HG03354 (cell line): Measurements from ENCODE around the gene CDKN3.
"Not testable (repeated sequence)": the region's sequence is repeated elsewhere in the genome, so short reads cannot be mapped to it uniquely, and the experiment has no call there.

ENCODE experiments used
- ATAC-seq: cut with Tn5 transposase; IDR thresholded peaks from one replicate; pipeline ENCODE4 v1.9.1; 2021; ENCODE audit warnings: mild to moderate bottlenecking; ENCODE audit not compliant: unreplicated experiment, poor library complexity, severe bottlenecking

CDKN3 gene

DNA sequence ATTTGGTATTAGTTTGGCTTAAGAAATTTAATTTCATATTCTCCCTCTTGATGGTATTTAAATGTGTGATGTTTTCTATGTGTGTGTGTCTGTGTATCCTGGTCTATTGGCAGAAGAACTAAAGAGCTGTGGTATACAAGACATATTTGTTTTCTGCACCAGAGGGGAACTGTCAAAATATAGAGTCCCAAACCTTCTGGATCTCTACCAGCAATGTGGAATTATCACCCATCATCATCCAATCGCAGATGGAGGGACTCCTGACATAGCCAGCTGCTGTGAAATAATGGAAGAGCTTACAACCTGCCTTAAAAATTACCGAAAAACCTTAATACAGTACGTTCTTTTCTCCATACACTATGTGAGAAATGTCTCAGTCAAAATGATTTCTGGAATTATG is 14.6 kb downstream of the CDKN3 start:
- no peak for ATAC-seq

DNA sequence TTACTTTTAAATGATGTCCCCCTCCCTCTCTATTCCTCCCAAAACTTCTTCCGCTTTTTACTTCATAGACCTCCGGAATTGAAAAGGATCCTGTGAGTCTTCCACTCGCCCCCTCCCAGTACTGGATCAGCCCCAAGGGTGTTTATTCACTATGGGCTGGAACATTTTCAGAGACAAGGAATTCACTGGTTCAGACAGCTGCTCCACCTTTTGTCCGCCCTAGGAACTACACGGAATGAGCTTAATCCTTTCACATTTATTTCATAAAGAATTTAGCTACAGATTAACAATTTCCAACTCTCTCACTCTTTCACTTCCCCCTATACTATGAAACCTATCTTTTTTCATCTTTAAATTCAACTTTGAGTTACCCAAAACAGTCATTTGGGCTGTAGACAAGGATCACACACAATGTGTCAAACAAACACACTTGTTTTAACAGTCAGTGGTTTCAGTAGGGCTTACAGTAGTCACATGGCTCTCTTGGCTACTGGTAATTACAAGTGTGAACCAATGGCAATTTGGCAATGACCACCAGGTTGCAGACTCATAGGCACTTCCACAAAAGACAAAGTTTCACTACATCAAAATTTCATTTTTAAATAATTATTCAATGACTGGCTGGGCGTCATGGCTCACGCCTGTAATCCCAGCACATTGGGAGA is 23.8 kb downstream of the CDKN3 start:
- peak; percentile 67 for ATAC-seq

DNA sequence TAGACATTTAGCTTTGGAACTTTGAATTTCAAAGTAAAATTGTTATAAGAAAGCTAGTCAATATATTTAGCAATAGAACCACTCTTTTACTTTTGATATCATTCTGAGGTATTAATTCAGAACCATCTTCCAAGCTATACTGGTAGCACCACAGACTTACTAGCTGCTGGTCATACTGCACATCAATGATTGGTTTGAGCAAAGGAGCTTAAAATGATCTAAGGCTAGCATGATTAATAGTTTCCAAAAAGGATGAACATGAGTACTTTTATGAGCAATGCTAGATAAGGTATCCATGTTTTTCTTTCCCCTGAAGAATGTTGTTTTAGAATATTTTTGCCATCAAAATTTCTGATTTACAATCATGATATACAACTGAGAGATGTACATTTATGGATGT is 27.2 kb downstream of the CDKN3 start:
- no peak for ATAC-seq

DNA sequence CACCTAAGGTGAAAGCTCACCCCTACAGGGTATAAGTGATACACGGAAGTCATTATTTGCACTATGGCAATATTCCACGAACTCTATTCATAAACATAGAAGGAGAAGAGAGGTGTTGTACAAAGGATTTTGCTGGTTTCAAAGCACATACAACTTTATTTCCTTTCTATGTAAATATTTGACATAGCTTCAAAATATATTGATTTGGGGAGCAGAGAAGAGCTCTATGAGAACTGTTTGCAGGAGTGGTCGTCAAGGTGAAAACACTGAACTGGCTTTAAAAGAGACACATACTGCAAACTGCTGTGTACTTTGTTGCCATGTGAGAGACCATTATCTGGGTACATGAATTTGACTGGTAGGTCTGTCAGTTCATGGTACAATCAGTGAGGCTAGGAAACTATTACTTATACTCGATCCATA is 27.7 kb downstream of the CDKN3 start:
- ATAC-seq, result no peak

DNA sequence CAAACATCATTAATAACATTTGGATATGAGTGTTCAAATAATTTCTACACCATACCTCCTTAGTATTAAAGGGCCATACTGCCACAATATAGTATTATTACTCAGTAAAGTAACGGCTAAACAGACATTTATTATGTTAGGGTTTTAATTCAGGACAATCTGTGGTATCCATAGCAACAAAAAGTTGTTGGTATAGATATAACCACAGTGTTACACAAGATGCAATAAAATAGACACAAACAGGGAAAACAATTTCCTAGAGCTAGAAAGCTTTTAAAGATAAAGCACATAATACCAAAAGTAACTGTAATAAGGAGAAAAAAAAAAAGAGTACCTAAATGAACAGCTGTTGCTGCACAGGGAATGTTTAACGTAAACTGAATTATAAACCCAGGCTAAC is 28.3 kb downstream of the CDKN3 start:
- ATAC-seq, result no peak

DNA sequence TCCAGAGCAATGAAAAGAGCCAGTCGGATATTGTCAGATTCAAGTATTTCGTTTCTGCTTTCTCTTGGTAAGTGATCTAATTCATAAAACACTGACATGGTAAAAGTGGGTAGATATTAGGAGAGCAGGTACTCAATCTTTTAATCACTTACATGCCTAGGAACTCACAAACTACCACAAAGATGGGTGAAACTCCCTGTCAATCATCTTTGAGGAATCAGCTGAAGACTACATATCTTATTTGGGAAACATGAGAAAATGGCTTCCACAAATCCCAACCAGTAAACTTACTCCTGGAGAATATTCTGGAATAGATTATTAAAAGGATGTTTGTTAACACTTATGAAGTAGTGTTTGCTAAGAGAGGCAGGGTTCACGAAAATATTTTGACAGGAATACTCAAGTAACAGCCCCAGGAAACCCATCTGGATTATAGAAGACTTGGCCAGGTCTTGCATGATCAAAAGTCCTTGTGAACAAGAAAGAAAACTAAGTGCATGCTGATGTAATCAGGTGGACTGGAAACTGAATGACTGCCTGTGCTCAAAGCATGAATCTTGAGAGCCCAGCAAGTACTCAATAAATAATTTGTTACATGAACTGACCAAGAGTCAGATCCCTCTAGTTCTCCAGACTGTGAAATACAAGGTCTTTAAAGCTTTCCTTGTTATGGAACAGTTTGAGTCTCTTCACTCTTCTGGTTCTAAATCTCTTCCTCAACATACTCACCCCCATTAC is 28.9 kb downstream of the CDKN3 start:
- no peak for ATAC-seq

DNA sequence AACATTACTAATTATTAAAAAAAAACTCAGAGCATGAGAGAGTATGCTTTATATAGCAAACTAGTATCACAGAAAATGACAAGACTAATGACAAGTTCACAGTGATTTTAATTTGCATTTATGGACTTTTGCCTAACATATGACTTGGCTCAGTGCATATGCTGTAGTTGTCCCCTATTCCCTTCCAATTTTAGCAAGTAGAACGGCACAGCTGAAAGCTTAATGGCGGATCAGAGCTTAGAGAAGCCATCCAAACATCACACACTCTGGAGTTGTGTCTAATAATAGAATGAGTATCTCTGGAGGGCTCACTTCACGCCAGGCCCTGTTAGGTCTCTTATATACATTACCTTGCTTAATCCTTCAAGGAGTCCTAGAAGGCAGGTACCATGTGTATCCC is 31.1 kb downstream of the CDKN3 start:
- no peak for ATAC-seq

DNA sequence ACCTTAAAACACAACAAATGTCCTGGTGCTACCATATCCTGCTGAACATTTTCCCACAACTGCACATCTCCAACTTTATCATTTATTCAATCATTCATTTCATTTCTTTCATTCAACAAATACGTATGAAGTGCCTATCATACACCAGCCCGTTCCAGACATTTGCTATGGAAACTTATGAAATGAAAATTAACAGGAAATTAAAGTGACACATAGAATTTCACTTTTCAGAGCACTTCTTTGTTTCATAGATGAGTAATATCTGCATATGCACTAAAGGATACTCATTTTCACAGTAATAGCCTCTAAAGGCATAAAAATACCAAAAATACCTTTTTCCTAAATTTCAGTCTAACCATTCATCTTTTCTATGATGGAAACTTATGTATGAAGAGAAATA is 31.7 kb downstream of the CDKN3 start:
- ATAC-seq, result no peak

DNA sequence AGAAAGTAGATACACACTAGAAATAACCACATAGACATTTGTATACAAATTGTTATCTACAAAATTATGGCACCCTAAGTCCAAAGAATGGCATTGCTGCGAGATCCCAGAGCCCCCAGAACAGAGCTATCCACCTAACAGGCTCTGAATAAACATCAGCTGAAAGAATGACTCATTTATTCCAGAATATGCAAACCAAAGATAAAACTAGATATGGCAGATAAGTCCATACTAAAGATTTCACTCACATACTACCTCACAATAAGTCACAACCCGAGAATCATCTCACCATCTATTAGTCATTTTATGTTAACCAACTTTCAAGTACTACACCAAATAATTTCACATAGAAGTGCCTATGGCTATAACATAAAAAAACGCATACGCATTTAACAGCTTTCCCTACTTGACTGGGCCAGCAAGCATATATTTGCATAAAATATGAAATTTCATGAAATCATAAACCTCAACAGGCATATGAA is 38.7 kb downstream of the CDKN3 start:
- peak; percentile 85 for ATAC-seq

DNA sequence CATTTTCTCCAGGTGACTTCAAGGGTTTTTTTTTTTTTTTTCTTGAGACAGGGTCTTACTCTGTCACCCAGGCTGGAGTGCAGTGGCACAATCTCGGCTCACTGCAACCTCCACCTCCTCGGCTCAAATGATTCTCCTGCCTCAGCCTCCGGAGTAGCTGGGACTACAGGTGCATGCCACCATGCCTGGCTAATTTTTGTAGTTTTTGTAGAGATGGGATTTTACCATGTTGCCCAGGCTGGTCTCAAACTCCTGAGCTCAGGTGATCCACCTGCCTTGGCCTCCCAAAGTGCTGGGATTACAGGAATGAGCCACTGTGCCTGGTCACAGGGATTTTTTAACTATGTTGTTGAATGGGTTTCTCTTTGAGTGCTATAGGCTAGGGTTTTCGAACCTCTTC is 41.1 kb downstream of the CDKN3 start:
- ATAC-seq, result not testable (repeated sequence)

DNA sequence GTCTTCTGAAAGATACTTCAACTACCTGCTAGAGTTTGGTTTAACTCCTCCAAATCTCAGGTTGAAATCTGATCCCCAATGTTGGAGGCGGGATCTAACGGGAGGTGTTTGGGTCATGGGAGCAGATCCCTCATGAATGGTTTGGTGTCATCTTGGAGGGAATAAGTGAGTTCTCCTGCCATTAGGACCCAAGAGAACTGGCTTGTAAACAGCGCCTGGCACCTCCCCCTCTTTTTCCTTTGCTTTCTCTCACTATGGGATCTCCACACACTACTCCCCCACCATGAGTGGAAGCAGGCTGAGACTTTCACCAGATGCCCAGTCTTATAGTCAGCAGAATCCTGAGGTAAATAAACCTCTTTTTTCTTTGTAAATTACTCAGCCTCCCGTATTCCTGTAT is 41.9 kb downstream of the CDKN3 start:
- ATAC-seq, result no peak

DNA sequence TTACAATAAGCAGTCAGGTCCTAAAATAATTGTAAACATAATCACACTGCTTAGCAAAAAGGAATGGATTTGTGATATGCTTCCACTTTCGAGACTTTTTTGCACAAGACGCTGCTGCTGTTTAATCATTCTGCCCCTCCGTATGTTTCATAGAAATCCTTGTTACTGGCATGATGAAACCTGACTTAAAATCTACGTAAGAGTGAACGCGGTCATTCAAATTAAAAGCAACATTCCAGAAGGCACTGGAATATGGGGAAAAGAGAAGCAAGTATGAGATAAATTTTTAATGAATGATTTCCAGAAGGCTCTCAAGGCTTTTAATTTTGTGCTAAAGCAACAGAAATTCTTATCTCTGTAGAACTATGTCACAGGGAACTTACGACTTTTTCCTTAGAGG is 43.2 kb downstream of the CDKN3 start:
- ATAC-seq, result no peak

DNA sequence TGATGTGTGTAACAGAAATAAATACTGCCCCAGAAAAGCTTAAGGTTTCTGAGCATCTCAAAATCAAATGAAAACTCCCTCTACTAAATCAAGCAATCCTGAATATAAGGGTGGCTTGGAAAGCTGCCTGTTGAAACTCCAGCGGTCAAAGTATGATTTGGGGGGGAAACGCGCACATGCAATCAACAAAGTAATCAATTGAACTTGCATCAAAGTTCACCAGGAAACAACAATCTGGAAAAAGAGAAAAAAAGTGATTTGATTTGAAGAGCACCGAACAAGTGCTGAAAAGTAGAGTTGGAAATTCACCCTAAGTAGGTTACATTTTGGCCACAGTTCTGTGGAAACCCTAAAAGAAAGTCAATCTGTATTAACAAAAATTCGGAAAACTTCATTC is 43.7 kb downstream of the CDKN3 start:
- no peak for ATAC-seq

DNA sequence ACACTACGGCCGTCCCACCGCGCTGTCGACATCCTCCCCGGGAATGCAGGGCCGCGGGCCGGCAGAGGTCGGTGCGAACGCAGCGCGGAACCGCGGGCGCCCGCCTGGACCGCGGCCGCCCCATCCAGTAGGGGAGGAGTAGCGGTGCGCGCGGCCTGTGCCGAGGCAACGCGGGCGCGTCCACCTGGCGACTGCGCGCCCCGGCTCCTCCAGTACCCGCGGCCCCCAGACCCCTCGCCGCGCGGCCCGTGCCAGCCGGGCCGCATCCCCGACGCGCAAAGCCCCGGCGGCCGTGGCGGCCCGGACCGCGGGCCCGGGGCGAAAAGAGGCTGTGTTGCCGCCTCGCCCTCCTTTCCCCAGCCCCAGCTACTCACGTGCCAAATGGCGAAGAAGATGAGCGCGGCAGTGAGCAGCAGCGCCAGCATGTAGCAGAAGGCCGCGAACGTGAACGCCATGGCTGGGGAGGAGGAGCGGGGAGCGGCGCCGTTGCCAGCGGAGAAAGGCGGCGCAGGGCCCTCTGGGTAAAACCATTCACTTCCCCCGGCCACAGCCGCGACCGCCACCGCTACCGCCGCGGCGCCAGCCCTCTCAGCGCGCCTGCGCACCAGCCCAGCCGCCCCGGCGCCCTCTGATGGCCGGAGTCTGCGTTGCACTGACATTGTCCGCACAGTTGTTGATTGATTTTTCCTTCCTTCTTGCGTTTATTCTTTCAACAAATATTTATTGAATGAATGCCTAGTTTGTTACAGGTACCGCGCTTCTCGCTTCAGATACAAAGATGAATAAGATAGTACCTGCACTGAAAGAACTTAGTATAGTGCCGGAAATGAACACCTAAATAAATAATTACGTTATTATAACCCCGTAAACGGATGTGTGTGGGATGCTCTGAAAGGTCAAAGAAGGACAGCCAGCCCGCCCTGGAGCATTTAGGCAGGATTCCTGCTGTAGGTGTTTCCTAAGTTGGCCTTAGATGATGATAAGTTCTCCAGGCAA is 44.4 kb downstream of the CDKN3 start, which contains the start of gene CNIH1:
Gene CNIH1 (minus strand): TSS at position 502 of the 996 bp plus-strand sequence. CDS start 47 bp downstream, at position 455.
- ATAC-seq, result peak; percentile 97

DNA sequence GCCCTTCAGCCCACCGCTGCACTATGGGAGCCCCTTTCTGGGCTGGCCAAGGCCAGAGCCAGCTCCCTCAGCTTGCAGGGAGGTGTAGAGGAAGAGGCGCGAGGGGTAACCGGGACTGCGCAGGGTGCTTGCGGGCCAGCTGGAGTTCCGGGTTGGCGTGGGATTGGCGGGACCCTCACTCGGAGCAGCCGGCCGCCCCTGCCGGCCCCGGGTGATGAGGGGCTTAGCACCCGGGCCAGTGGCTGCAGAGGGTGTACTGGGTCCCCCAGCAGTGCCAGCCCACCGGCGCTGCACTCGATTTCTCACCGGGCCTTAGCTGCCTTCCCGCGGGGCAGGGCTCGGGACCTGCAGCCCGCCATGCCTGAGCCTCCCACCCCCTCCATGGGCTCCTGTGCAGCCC is 46.2 kb downstream of the CDKN3 start:
- ATAC-seq, result not testable (repeated sequence)

DNA sequence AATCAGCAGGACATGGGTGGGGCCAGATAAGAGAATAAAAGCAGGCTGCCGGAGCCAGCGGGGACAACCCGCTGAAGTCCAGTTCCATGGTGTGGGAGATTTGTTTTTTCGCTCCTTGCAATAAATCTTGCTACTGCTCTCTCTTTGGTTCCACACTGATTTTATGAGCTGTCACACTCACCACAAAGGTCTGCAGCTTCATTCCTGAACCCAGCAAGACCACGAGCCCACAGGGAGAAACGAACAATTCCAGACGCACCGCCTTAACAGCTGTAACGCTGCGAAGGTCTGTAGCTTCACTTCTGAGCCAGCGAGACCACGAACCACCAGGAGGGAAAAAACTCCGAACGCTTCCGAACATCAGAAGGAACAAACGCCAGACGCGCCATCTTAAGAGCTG is 47.2 kb downstream of the CDKN3 start:
- ATAC-seq, result no peak

DNA sequence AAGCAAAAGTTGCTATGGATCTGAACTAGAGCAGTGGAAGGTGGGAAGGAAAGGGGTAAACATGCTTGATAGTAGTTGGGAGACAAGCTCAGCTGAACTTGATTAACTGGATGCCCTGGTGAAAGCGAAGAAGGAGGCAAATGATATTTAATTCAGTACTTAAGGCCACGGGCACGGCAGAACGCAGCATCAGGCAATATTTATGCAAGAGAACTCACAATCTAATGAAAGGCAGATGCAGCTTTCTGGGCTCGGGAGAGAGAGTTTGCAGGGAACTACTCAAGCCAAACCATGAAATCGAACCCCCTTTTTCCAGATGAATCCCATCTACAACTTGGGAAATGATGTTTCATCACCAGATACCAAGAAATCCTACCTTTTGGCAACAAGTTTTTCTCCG is 47.9 kb downstream of the CDKN3 start:
- no peak for ATAC-seq

DNA sequence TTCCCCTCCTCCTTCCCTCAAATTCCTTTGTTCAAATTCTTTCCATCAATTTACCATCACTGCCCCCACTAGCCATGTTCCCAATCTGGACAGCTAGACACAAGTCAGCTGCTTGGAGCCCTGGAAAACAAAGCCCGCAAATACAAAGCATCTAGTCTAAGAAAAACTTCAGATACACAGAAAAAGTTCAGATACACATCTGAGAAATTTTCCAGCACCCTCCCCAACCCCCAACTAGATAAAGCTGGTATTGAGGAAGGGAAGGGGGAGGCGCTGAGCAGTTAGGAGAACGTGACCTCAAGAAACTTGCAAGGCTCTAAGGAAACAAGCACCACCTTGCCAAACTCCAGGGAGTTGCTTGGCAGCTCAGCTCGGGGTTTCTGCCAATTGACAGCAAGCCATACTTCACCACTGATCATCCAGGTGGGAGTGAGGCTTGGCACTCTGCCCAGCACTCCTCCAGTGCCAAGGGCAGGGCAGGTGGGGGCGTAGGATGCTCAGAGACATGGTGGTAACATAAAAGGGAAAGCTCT is 49.4 kb downstream of the CDKN3 start:
- no peak for ATAC-seq

DNA sequence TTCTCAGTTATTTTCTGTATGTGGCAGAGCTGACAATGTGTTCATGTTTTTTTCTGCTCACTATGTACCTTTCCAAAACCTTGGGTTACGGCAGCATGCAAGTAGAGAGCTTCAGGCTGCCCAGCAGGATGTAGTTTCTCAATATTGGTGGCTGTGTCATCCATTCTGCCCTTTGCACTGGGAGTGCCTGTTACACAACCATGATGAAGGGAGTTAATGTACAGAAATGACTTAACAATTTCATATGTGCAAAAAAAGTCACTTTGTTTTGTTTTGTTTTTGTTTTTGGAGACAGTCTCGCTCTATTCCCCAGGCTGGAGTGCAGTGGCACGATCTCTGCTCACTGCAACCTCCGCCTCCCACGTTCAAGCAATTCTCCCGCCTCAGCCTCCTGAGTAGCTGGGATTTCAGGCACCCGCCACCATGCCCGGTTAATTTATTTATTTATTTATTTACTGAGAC is 50.5 kb downstream of the CDKN3 start:
- no peak for ATAC-seq

DNA sequence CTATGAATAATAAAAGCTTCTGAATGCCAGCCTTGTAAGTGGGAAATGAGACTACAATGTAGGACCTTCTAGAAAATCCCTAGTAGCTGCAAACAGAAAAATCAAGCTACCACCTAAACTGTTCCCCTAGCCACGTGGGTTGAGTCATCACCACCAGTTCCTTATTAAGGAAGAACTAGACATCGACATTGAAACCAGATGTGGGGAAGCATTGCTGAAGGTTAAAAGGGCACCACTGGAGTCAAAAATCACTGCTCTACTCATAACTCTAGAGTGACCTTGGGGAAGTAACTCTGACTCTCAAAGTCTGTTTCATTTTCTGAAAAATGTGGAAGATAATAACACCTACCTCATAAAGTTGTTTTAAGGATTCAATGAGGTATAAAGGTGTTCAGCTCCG is 53.7 kb downstream of the CDKN3 start:
- ATAC-seq, result no peak
